Upper lobe of left lung (tissue), 4 donors: ENCODE measurements around the gene APCDD1.

Experiments
- POLR2AphosphoS5 ChIP-seq, 2 donors: sonication (generic); formaldehyde crosslinking; IDR thresholded peaks; one replicate each; pipeline ENCODE4 v1.5.1; 2017; ENCODE audit warnings: antibody characterized with exemption in 2 of 2
- TF ChIP-seq, protein P1 (sequence below), 6 experiments: fragments of 450-650 bp in 4 of 6; fragments of 200-600 bp in 2 of 6; sonication (generic) in 2 of 6; IDR thresholded peaks; one replicate each; pipeline ENCODE4 v1.5.1; 2016 to 2019; ENCODE audit warnings: antibody characterized with exemption in 6 of 6

DNA sequence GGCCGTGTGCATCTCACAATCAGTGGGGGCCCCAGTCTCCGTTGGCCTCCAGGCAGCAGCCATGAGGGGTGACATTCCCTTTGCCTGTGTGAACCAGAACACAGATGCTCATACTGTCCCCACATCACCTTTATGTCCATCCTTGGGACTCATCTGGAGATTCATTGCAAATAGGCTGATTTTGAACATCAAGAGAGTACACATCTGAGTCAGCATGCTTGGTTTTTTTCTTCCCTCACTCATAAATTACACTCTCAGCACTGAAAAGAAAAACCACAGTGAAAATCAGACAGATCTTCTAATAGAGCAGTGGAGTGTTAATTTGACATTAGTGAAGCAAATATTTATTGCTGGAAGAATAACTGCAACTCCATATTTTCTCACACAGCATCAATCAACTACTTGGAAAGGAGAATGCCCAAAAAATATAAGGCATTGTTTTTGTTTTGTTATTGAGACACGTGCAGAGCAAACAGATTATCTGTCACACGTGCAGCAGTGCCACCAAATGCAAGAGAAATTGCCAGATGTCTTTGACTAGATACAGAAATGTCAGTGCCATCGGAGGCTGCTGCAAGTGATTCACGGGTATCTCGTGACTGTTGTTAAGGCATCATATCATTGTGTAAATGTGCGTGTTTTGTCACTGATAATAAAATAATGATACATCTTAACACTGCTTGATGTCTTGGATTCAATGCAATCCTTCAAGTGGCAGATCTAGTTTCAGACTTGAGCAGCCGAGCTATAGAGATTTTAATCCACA lies 10.9 kb downstream of the APCDD1 start:
- TF ChIP-seq, protein P1, sequence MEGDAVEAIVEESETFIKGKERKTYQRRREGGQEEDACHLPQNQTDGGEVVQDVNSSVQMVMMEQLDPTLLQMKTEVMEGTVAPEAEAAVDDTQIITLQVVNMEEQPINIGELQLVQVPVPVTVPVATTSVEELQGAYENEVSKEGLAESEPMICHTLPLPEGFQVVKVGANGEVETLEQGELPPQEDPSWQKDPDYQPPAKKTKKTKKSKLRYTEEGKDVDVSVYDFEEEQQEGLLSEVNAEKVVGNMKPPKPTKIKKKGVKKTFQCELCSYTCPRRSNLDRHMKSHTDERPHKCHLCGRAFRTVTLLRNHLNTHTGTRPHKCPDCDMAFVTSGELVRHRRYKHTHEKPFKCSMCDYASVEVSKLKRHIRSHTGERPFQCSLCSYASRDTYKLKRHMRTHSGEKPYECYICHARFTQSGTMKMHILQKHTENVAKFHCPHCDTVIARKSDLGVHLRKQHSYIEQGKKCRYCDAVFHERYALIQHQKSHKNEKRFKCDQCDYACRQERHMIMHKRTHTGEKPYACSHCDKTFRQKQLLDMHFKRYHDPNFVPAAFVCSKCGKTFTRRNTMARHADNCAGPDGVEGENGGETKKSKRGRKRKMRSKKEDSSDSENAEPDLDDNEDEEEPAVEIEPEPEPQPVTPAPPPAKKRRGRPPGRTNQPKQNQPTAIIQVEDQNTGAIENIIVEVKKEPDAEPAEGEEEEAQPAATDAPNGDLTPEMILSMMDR (IDR thresholded peaks at IDR 0.05) = no peak
- TF ChIP-seq POLR2AphosphoS5 (IDR thresholded peaks at IDR 0.05) = no peak
